K562 (cell line): Measurements from ENCODE around the gene ZNF628. TPM values are rescaled to one million over a fixed set of nuclear protein-coding genes. Genes with fewer than 3 reads are reported as not detected.

Experiments
- CTBP1 ChIP-seq: fragments of 450-650 bp; IDR thresholded peaks from 2 replicates; pipeline ENCODE4 v1.6.1; 2016; ENCODE audit warnings: borderline replicate concordance
- DNMT1 ChIP-seq: fragments of 450-650 bp; IDR thresholded peaks from 2 replicates; pipeline ENCODE4 v1.6.1; 2016; ENCODE audit warnings: antibody characterized with exemption, mild to moderate bottlenecking
- ELF4 ChIP-seq: fragments of 450-650 bp; formaldehyde crosslinking; IDR thresholded peaks from 2 replicates; pipeline ENCODE4 v1.4.0; 2022; ENCODE audit warnings: missing genetic modification characterization
- FOXM1 ChIP-seq, 2 experiments: fragments of 450-650 bp in 1 of 2; sonication (generic) in 1 of 2; formaldehyde crosslinking in 1 of 2; IDR thresholded peaks; 2 replicates each; pipeline versions ENCODE4 v1.6.1 to v1.9.0; 2017 to 2022; ENCODE audit warnings: low read depth in 2 of 2, mild to moderate bottlenecking in 2 of 2, missing genetic modification reagents in 1 of 2, moderate library complexity in 1 of 2
- GABPA ChIP-seq: fragments of 200-800 bp; sonication (Bioruptor generic); conservative IDR thresholded peaks from 2 replicates; pipeline ENCODE4 v1.6.1; 2016; ENCODE audit warnings: low read depth, missing genetic modification characterization, missing compliant biosample characterization
- KAT2B ChIP-seq: IDR thresholded peaks from one replicate; pipeline ENCODE4 v1.6.1; 2012; ENCODE audit warnings: low read depth, mild to moderate bottlenecking, control low read depth, inconsistent platforms, low read length, moderate library complexity
- MCM5 ChIP-seq: fragments of 450-650 bp; IDR thresholded peaks from 2 replicates; pipeline ENCODE4 v1.6.1; 2016; ENCODE audit warnings: low read depth
- MTA2 ChIP-seq: fragments of 450-650 bp; IDR thresholded peaks from 2 replicates; pipeline ENCODE4 v1.6.1; 2016; ENCODE audit warnings: low read depth
- NR1H2 ChIP-seq: sonication (generic); formaldehyde crosslinking; IDR thresholded peaks from 2 replicates; pipeline ENCODE4 v1.4.0; 2020; ENCODE audit warnings: mild to moderate bottlenecking, missing genetic modification reagents
- PPARD ChIP-seq: fragments of 250-450 bp; sonication (Bioruptor Pico); IDR thresholded peaks from 2 replicates; pipeline ENCODE4 v1.8.0; 2022; ENCODE audit warnings: inconsistent platforms, mild to moderate bottlenecking, moderate library complexity
- RBM17 ChIP-seq: fragments of 200-400 bp; formaldehyde crosslinking; IDR thresholded peaks from 2 replicates; pipeline ENCODE4 v1.6.1; 2017; ENCODE audit warnings: low read depth, mild to moderate bottlenecking, low read length, borderline replicate concordance
- SAP30 ChIP-seq: fragments of 200-600 bp; sonication (generic); IDR thresholded peaks from 2 replicates; pipeline ENCODE4 v1.6.1; 2012; ENCODE audit warnings: borderline replicate concordance, low read depth, mild to moderate bottlenecking, moderate library complexity, low read length, control low read depth, inconsistent platforms; ENCODE audit not compliant: insufficient read depth, poor library complexity, severe bottlenecking
- SMAD1 ChIP-seq: fragments of 150-350 bp; IDR thresholded peaks from 2 replicates; pipeline ENCODE4 v1.6.1; 2014; ENCODE audit warnings: low read length, low read depth; ENCODE audit not compliant: partially characterized antibody
- SRSF1 ChIP-seq: fragments of 200-400 bp; formaldehyde crosslinking; IDR thresholded peaks from 2 replicates; pipeline ENCODE4 v1.6.1; 2017; ENCODE audit warnings: mild to moderate bottlenecking, low read depth, low read length, moderate library complexity
- TAF9B ChIP-seq: fragments of 450-650 bp; IDR thresholded peaks from 2 replicates; pipeline ENCODE4 v1.6.1; 2018; ENCODE audit warnings: mild to moderate bottlenecking; ENCODE audit not compliant: partially characterized antibody
- ZBTB17 ChIP-seq: fragments of 450-650 bp; formaldehyde crosslinking; IDR thresholded peaks from 2 replicates; pipeline ENCODE4 v1.4.0; 2020; ENCODE audit warnings: mild to moderate bottlenecking
- ZKSCAN1 ChIP-seq: fragments of 150-350 bp; IDR thresholded peaks from 2 replicates; pipeline ENCODE4 v1.6.1; 2016; ENCODE audit warnings: low read depth, low read length
- ZNF445 ChIP-seq: fragments of 250-450 bp; sonication (Bioruptor Pico); IDR thresholded peaks from 2 replicates; pipeline ENCODE4 v1.4.0; 2020; ENCODE audit warnings: low read depth, mild to moderate bottlenecking, moderate library complexity
- polyA plus RNA-seq, 8 experiments: library from polyadenylated mRNA; depleted of rRNA in 4 of 8; stranded (reverse) in 5 of 8; unstranded in 3 of 8; fragments of >200 nt; fragmentation: Nextera tagmentation in 2 of 8; fragmentation: Illumina TruSeq in 1 of 8; extraction: Ambion mirVana in 2 of 8; extraction: Trizol in 1 of 8; gene quantifications; 2 replicates each; pipeline versions ENCODE4 v1.2.1 to v1.2.3, GENCODE V29; 2011 to 2014; ENCODE audit warnings: inconsistent platforms in 1 of 8, missing spikeins in 1 of 8
- total RNA-seq, 7 experiments: library from RNA; depleted of rRNA in 6 of 7; stranded (reverse); fragments of >200 nt in 6 of 7; fragmentation: Illumina TruSeq in 2 of 7; extraction: Trizol in 2 of 7; gene quantifications; 2 replicates each; pipeline versions ENCODE4 v1.2.1 to v1.2.3, GENCODE V29; 2011 to 2021; ENCODE audit warnings: low replicate concordance in 1 of 7
- TF ChIP-seq, protein P1 (sequence below): fragments of 250-450 bp; sonication (Bioruptor Pico); IDR thresholded peaks from 2 replicates; pipeline ENCODE4 v1.5.0; 2021
- TF ChIP-seq, protein P2 (sequence below): sonication (generic); formaldehyde crosslinking; IDR thresholded peaks from 2 replicates; pipeline ENCODE4 v1.8.1; 2023; ENCODE audit warnings: mild to moderate bottlenecking, missing genetic modification reagents, moderate library complexity
- TF ChIP-seq, protein P3 (sequence below): fragments of 250-450 bp; sonication (Bioruptor Pico); IDR thresholded peaks from 2 replicates; pipeline ENCODE4 v1.8.0; 2021; ENCODE audit warnings: borderline replicate concordance, mild to moderate bottlenecking, moderate library complexity; ENCODE audit not compliant: poor library complexity, severe bottlenecking
- TF ChIP-seq, protein P4 (sequence below): IDR thresholded peaks from 2 replicates; pipeline ENCODE4 v1.6.1; 2016; ENCODE audit warnings: missing genetic modification characterization, missing compliant biosample characterization
- TF ChIP-seq, protein P5 (sequence below): sonication (generic); formaldehyde crosslinking; IDR thresholded peaks from 2 replicates; pipeline ENCODE4 v1.5.0; 2020; ENCODE audit warnings: missing genetic modification reagents

The ZNF628 gene
- total and polyA plus RNA-seq, 9 of the 15 experiments (the other 6 are each of a cell fraction or from before 2014, with no cell fraction given), result 0.13 to 13.6 (median 2.2) TPM; not detected in 3

DNA sequence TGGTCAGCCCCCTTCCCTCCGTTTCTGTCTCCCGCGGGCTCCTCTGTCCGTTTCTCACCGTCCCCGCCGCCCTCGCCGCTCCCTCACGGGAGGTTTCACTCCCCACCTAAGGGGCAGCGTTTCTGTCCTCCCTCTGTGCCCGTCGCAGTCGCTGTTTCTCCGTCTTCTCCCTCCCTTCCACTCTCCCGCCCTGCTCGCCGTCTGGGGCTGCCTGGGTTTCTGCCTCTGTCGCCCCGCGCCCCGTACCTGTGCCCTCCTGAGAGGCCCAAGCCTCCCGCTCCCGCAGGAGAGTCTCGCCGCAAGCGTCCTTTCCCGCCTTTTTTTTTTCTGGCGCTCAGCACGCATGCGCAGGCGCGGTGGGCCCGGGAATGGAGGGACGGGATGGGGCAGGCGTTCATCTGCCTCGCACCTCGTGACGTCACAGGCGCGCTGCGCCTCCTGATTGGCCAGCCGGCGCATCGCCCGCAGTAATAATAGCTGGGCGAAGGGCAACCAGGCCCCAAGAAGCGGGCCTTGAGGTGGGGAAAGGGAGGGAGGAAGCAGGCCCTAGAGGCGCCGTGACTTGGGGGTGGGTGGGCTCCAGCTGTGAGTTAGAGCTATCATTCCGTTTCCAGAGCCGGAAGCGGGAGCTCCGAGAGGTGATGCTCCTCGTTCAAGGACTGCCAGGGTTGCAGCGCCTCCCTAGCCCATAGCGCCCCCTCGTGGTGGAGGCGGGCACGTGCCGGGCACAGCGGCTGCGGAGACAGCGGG, 27.3 kb downstream of the ZNF628 start (continued):
- TF ChIP-seq TAF9B, result no peak
- TF ChIP-seq KAT2B, result no peak
- peak; percentile 87 for TF ChIP-seq CTBP1
- no peak for TF ChIP-seq ZKSCAN1
- no peak for TF ChIP-seq SRSF1
- 0 out of 2 replicates have a peak, but pooled peaks have one; percentile 82 for TF ChIP-seq NR1H2 (CRISPR knock-in tag)
- TF ChIP-seq ZBTB17 (CRISPR knock-in tag), result no peak
- TF ChIP-seq, protein P1, sequence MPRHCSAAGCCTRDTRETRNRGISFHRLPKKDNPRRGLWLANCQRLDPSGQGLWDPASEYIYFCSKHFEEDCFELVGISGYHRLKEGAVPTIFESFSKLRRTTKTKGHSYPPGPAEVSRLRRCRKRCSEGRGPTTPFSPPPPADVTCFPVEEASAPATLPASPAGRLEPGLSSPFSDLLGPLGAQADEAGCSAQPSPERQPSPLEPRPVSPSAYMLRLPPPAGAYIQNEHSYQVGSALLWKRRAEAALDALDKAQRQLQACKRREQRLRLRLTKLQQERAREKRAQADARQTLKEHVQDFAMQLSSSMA (CRISPR knock-in tag), result no peak
- TF ChIP-seq PPARD, result no peak
- TF ChIP-seq MCM5, result no peak
- TF ChIP-seq ELF4 (CRISPR knock-in tag), result 0 out of 2 replicates have a peak, but pooled peaks have one; percentile 62
- TF ChIP-seq, protein P2, sequence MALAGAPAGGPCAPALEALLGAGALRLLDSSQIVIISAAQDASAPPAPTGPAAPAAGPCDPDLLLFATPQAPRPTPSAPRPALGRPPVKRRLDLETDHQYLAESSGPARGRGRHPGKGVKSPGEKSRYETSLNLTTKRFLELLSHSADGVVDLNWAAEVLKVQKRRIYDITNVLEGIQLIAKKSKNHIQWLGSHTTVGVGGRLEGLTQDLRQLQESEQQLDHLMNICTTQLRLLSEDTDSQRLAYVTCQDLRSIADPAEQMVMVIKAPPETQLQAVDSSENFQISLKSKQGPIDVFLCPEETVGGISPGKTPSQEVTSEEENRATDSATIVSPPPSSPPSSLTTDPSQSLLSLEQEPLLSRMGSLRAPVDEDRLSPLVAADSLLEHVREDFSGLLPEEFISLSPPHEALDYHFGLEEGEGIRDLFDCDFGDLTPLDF (CRISPR knock-in tag), result peak; percentile 100
- TF ChIP-seq, protein P3, sequence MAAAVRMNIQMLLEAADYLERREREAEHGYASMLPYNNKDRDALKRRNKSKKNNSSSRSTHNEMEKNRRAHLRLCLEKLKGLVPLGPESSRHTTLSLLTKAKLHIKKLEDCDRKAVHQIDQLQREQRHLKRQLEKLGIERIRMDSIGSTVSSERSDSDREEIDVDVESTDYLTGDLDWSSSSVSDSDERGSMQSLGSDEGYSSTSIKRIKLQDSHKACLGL (CRISPR knock-in tag), result no peak
- no peak for TF ChIP-seq RBM17
- TF ChIP-seq SMAD1, result no peak
- TF ChIP-seq MTA2, result no peak
- no peak for TF ChIP-seq SAP30
- TF ChIP-seq ZNF445, result no peak
- TF ChIP-seq DNMT1, result no peak
- TF ChIP-seq, protein P4, sequence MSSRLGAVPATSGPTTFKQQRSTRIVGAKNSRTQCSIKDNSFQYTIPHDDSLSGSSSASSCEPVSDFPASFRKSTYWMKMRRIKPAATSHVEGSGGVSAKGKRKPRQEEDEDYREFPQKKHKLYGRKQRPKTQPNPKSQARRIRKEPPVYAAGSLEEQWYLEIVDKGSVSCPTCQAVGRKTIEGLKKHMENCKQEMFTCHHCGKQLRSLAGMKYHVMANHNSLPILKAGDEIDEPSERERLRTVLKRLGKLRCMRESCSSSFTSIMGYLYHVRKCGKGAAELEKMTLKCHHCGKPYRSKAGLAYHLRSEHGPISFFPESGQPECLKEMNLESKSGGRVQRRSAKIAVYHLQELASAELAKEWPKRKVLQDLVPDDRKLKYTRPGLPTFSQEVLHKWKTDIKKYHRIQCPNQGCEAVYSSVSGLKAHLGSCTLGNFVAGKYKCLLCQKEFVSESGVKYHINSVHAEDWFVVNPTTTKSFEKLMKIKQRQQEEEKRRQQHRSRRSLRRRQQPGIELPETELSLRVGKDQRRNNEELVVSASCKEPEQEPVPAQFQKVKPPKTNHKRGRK (tag), result no peak
- TF ChIP-seq, protein P5, sequence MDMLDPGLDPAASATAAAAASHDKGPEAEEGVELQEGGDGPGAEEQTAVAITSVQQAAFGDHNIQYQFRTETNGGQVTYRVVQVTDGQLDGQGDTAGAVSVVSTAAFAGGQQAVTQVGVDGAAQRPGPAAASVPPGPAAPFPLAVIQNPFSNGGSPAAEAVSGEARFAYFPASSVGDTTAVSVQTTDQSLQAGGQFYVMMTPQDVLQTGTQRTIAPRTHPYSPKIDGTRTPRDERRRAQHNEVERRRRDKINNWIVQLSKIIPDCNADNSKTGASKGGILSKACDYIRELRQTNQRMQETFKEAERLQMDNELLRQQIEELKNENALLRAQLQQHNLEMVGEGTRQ (CRISPR knock-in tag), result peak; percentile 76
- no peak for TF ChIP-seq FOXM1 (IDR thresholded peaks at IDR 0.05; ENCODE audit: low read depth)
- TF ChIP-seq FOXM1 (CRISPR knock-in tag; IDR thresholded peaks at IDR 0.05; ENCODE audit: low read depth), result peak; percentile 96
- peak; percentile 48 for TF ChIP-seq GABPA (tag)
